A673 (cell line): ENCODE data around the gene GPT2.

ENCODE experiments used
- CTCF ChIP-seq: fragments of 300-800, 200-600 bp; sonication (generic); conservative IDR thresholded peaks from 2 replicates; pipeline ENCODE4 v1.5.1; 2017; ENCODE audit warnings: low read depth, mild to moderate bottlenecking, antibody characterized with exemption, low read length, moderate library complexity, mixed read lengths
- EZH2 ChIP-seq: fragments of 200-600 bp; sonication (generic); IDR thresholded peaks from 2 replicates; pipeline ENCODE4 v1.6.1; 2017; ENCODE audit warnings: borderline replicate concordance, low read depth, mild to moderate bottlenecking, mixed read lengths, antibody characterized with exemption, low read length; ENCODE audit not compliant: poor library complexity, severe bottlenecking

- no peak for TF ChIP-seq CTCF
- TF ChIP-seq EZH2, result no peak
These were observed 40.2 kb downstream of the GPT2 start for GRCh38 chr16:46924402-46924801.
